Peyer's patch (tissue), 4 donors: ENCODE measurements around the gene ZNF772.

Source experiments
- CTCF ChIP-seq, 6 experiments: fragments of 450-650 bp in 4 of 6; fragments of 200-600 bp in 2 of 6; sonication (generic) in 1 of 6; IDR thresholded peaks; one replicate each; pipeline ENCODE4 v1.5.1; 2017 to 2019; ENCODE audit warnings: antibody characterized with exemption in 6 of 6, mild to moderate bottlenecking in 3 of 6, moderate library complexity in 1 of 6
- POLR2A ChIP-seq, 2 donors: fragments of 450-650 bp; IDR thresholded peaks; one replicate each; pipeline ENCODE4 v1.5.1; 2017; ENCODE audit warnings: antibody characterized with exemption in 2 of 2, mild to moderate bottlenecking in 2 of 2, moderate library complexity in 2 of 2

DNA sequence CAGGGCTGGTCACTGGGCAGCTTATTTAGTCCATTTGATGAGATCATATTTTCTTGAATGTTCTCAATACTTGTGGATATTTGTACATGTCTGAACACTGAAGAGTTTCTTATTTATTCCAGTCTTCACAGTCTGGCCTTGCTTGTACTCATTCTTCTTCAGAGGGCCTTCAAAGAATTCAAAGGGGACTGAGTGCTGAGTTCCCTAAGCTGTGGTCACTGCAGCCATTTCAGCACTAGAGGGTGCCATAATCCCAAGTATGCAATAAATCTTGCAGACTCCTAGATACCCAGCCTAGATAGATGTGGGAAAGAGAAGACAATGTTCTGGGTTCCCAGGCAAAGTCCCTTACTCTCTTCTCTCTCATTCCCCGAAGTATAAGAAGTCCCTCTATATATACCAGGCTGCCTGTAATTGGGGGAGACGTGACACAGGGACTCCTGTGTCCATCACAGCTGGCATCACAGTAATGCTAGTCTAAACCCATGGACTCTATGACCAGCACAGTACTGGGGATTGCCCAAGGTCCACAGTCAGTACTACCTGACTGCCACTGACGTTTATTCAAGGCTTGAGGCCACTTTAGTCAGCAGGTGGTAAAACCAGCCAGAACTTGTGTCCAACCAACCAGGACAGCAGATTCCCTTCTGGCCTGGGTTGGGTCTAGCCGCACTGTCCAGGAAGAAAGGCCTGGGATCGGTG, 11.5 kb downstream of the ZNF772 start:
- TF ChIP-seq CTCF (IDR thresholded peaks at IDR 0.05) (peak in 4 of 6 experiments; percentile 13 to 51 (median 47)), POLR2A (IDR thresholded peaks at IDR 0.05) (no peak)
